Smooth muscle cell (in vitro differentiated cells): ENCODE results near the gene SNAP91. TPM values are rescaled to one million over a fixed set of nuclear protein-coding genes. Genes with fewer than 3 reads are reported as not detected.

ENCODE experiments used
- DNase-seq: peaks from one replicate; lab custom pipeline; 2025; ENCODE audit not compliant: unreplicated experiment; lab: John Stamatoyannopoulos, UW
- H2AFZ ChIP-seq: fragments of 200-600 bp; sonication (generic); 2 replicates; pipeline ENCODE4 v1.6.0; 2016; ENCODE audit warnings: antibody characterized with exemption, low read depth, mild to moderate bottlenecking
- H3F3A ChIP-seq: fragments of 200-600 bp; sonication (generic); 2 replicates; pipeline ENCODE4 v1.6.0; 2017; ENCODE audit warnings: antibody characterized with exemption, low read depth
- H3K27ac ChIP-seq: fragments of 200-600 bp; sonication (generic); 2 replicates; pipeline ENCODE4 v1.5.1; 2016; ENCODE audit warnings: low read depth, mild to moderate bottlenecking
- H3K27me3 ChIP-seq: fragments of 200-600 bp; sonication (generic); 2 replicates; pipeline ENCODE4 v1.6.1; 2016; ENCODE audit warnings: low read depth, mild to moderate bottlenecking
- H3K36me3 ChIP-seq: fragments of 200-600 bp; sonication (generic); 2 replicates; pipeline ENCODE4 v1.5.1; 2016; ENCODE audit warnings: low read depth
- H3K4me1 ChIP-seq: fragments of 200-600 bp; sonication (generic); 2 replicates; pipeline ENCODE4 v1.5.1; 2016; ENCODE audit warnings: low read depth
- H3K4me2 ChIP-seq: fragments of 200-600 bp; sonication (generic); 2 replicates; pipeline ENCODE4 v1.6.0; 2016; ENCODE audit warnings: mild to moderate bottlenecking
- H3K4me3 ChIP-seq: fragments of 200-600 bp; sonication (generic); 2 replicates; pipeline ENCODE4 v1.5.1; 2016; ENCODE audit warnings: mild to moderate bottlenecking
- H3K79me2 ChIP-seq: fragments of 200-600 bp; sonication (generic); 2 replicates; pipeline ENCODE4 v1.6.0; 2016; ENCODE audit warnings: low read depth, mild to moderate bottlenecking
- H3K9ac ChIP-seq: fragments of 200-600 bp; sonication (generic); 2 replicates; pipeline ENCODE4 v1.6.0; 2016; ENCODE audit warnings: low read depth
- H3K9me3 ChIP-seq: fragments of 200-600 bp; sonication (generic); replicated peaks from 2 replicates; pipeline ENCODE4 v1.5.1; 2016; ENCODE audit warnings: low read depth
- H4K20me1 ChIP-seq: fragments of 200-600 bp; sonication (generic); 2 replicates; pipeline ENCODE4 v1.6.0; 2016; ENCODE audit warnings: low read depth
- WGBS: methylation state at CpG from one replicate; pipeline ENCODE4 v1.1.7; 2016; ENCODE audit warnings: low lambda C conversion rate; 5-methylcytosine and 5-hydroxymethylcytosine counted together
- polyA plus RNA-seq: library from polyadenylated mRNA; unstranded; fragments of >200 nt; fragmentation: Nextera tagmentation; extraction: Ambion mirVana; gene quantifications from 2 replicates; pipeline ENCODE4 v1.2.1, GENCODE V29; 2016
- total RNA-seq: library from RNA; depleted of rRNA; stranded (reverse); fragments of >200 nt; gene quantifications from 2 replicates; pipeline ENCODE4 v1.2.3, GENCODE V29; 2014
- TF ChIP-seq, protein P1 (sequence below): fragments of 200-600 bp; sonication (generic); IDR thresholded peaks from 2 replicates; pipeline ENCODE4 v1.5.1; 2017; ENCODE audit warnings: borderline replicate concordance, mild to moderate bottlenecking, antibody characterized with exemption; ENCODE audit not compliant: insufficient read depth, poor library complexity, severe bottlenecking

SNAP91 gene
- total and polyA plus RNA-seq, 2 experiments from 2014 or later, result not detected

DNA sequence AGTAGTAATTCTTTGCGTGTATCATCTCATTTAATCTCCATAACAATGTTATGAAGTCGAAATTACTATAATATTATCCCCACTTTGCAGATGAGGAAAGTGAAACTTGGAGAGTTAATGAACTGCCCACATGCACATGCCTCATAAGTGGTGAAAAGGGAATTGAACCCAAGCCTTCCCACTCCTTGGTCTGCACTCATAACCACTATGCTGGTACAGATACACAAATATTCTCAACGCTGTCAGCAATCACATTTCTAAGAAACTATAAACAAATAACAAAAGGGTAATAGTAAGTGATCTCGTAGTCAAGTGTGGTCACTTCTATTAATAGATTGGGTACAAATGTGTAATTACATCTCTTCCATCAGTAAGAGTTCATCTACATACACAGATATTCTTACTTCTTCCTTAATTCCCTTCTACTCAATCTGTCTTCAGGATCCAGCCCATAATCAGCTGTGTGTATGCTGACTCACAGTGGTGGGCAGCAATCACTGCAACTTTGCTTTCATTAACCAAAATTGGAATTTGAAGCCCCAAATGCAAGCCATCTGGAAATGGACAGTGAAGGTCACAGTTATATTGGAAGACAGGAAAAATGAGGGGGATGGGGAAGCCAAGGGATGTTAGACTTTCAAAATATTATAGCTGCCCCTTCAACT, 190.0 kb downstream of the SNAP91 start:
- WGBS, result 85% methylated on average over 4 of the region's 4 CpGs
- DNase-seq, result no peak
- Histone ChIP-seq H3K4me2 (peak overlapping the region; percentile 42), H3K27ac (peak overlapping the region; percentile 18), H3F3A (no peaks in the 10 kb centered on the region), H3K4me3 (no peak overlapping the region), H2AFZ (no peak overlapping the region), H3K36me3 (no peaks in the 10 kb centered on the region), H3K79me2 (no peaks in the 10 kb centered on the region), H3K4me1 (no peaks in the 10 kb centered on the region), H3K9ac (no peak overlapping the region), H4K20me1 (no peaks in the 10 kb centered on the region), H3K9me3 (no peaks in the 10 kb centered on the region), H3K27me3 (no peaks in the 10 kb centered on the region)
- TF ChIP-seq, protein P1, sequence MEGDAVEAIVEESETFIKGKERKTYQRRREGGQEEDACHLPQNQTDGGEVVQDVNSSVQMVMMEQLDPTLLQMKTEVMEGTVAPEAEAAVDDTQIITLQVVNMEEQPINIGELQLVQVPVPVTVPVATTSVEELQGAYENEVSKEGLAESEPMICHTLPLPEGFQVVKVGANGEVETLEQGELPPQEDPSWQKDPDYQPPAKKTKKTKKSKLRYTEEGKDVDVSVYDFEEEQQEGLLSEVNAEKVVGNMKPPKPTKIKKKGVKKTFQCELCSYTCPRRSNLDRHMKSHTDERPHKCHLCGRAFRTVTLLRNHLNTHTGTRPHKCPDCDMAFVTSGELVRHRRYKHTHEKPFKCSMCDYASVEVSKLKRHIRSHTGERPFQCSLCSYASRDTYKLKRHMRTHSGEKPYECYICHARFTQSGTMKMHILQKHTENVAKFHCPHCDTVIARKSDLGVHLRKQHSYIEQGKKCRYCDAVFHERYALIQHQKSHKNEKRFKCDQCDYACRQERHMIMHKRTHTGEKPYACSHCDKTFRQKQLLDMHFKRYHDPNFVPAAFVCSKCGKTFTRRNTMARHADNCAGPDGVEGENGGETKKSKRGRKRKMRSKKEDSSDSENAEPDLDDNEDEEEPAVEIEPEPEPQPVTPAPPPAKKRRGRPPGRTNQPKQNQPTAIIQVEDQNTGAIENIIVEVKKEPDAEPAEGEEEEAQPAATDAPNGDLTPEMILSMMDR, result peak; percentile 31

DNA sequence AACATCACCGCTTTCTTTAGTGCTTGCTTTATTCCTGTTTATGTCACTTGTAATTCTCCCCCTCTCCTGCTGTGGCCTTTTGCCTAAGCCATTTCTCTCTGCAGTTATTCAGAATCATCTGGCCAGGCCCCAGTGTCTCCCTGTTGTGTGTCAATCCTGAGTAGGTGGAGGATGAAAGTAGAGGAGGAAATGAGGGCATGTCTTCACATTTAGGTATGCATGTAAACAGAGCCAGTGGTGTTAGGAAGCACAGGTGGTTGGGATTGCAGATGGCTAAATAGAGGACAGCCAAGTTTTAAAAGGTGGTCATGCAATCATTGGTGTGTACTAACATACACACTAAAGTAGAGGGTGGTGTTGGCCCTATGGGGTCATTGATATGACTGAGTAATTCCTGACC, 191.4 kb downstream of the SNAP91 start:
- H3K9me3 ChIP-seq, result no peaks in the 10 kb centered on the region
- WGBS, result 74% methylated on average over 1 of the region's 1 CpG

GRCh38 chr6:83514866-83515466, 193.9 kb downstream of the SNAP91 start:
- TF ChIP-seq, protein P1, result peak; percentile 93
- 38% methylated on average over 4 of the region's 4 CpGs for WGBS
- Histone ChIP-seq H2AFZ (no peak overlapping the region), H3K9me3 (no peaks in the 10 kb centered on the region), H3F3A (peaks cover 11% of the 10 kb centered on the region), H4K20me1 (no peaks in the 10 kb centered on the region), H3K79me2 (no peaks in the 10 kb centered on the region), H3K27ac (no peak overlapping the region), H3K4me1 (peaks cover 11% of the 10 kb centered on the region), H3K9ac (no peak overlapping the region), H3K27me3 (no peaks in the 10 kb centered on the region), H3K4me2 (peak overlapping the region; percentile 94), H3K36me3 (no peaks in the 10 kb centered on the region), H3K4me3 (peak overlapping the region; percentile 62)
- no peak for DNase-seq

More for the DNA sequence above, 191.4 kb downstream of the SNAP91 start:
- H3K27ac ChIP-seq, result no peak overlapping the region
- H2AFZ ChIP-seq, result no peak overlapping the region
- no peaks in the 10 kb centered on the region for H3K36me3 ChIP-seq
- H3K9ac ChIP-seq, result no peak overlapping the region
- no peak overlapping the region for H3K4me2 ChIP-seq
- H4K20me1 ChIP-seq, result no peaks in the 10 kb centered on the region
- H3K4me1 ChIP-seq, result peaks cover 11% of the 10 kb centered on the region
- DNase-seq, result no peak
- H3K79me2 ChIP-seq, result no peaks in the 10 kb centered on the region
- TF ChIP-seq, protein P1, result no peak
- H3K4me3 ChIP-seq, result no peak overlapping the region
- no peaks in the 10 kb centered on the region for H3F3A ChIP-seq
- no peaks in the 10 kb centered on the region for H3K27me3 ChIP-seq
